TTC549 (cell line): Measurements from ENCODE around the gene ABCA2.

Source experiments
- FAIRE-seq: peaks from 2 replicates; lab custom pipeline; 2012; peaks lifted over from hg19 to GRCh38; lab: Jason Lieb, UNC

ABCA2 gene

DNA sequence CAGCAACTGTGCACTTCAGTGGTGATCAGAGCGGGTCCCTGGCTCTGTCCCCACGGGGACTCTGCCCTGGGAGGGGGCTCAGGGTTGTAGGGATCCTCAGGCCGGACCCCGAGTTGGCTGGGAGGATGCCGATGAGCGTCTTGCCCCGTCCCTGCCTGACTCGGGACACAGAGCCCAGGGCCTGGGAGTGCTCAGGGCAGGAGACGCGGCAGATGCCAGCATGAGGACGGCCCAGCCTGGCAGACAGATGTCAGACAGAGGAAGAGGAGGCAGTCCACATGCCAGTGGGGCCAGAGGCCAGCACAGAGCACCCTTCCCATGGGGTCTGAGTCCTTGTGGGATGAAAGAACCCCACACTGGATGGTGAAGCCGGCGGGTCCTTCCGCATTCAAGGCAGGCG, 64.7 kb downstream of the ABCA2 start:
- no peak for FAIRE-seq

DNA sequence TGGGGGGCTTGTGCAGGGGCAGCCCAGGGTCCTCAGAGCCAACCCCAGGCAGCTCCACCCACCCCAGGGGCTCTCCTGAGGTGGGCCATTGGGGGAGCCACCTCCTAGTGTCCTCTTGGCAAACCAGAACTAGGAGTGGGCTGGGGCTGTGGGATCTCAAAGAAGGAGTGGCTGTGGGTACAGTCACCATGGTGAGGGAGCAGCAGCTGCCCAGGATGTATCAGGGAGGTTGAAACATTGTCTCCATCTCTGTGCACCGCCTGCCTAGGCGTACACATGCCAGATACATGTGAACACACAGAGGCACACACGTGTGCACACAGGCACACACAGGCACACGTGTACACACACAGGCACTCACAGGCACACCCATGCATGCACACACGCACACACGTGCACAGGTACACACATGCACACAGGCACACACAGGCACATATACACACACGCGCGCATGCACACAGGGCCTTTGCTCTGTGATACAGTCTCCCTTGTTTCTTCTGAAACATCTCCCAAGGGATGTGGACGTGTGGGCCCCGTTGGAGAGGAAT, 65.3 kb downstream of the ABCA2 start:
- FAIRE-seq, result no peak

DNA sequence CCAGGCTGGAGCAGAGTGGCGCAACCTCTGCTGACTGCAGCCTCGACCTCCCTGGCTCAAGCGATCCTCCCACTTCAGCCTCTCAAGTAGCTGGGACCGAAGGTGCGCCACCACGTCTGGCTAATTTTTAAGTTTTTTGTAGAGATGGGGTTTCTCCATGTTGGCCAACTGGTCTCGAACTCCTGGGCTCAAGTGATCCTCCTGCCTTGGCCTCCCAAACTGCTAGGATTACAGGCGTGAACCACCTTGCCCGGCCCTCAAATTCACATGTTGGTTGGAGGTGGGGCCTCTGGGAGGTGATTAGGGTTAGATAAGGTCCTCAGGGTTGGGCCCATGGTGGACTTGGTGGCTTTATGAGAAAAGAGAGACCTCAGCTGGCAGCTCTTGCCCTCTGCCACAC, 65.9 kb downstream of the ABCA2 start:
- FAIRE-seq, result no peak

DNA sequence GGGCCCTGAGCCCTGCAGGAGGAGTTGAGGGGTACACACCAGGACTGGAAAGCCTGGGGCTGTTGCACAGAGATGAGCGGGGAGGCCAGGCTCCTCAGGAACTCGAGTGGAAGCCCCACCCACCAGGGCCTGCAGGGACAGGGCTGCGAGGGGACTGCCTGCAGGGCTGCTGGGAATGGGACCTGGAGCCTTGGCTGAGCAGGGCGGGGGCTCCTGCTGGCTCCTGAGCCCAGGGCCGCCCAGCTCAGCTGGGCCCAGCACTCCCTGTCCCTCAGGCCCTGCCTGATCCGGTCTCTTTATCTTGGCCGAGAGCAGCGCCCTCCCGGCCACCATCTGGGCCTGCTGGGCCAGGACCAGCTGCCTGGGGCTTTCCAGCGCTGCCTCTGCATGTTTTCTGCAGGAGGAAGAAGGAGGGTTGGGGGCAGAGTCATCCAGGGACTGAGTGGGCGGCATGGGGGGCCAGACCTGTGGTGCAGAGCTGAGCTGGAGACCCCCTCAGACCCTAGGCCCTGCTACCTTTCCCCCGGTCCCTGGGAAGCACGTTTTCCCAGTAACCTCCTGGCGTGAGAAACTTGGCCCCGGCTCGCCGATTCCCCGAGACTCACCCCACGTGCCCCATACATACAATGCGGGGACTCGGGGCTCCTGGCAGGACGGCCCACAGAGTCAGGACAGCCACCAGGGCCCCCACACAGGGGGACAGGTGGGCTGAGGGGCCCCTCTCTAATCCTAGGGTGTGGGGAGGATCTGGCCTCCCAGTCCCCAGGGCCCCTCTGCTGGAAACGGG, 66.6 kb downstream of the ABCA2 start:
- FAIRE-seq, result no peak

DNA sequence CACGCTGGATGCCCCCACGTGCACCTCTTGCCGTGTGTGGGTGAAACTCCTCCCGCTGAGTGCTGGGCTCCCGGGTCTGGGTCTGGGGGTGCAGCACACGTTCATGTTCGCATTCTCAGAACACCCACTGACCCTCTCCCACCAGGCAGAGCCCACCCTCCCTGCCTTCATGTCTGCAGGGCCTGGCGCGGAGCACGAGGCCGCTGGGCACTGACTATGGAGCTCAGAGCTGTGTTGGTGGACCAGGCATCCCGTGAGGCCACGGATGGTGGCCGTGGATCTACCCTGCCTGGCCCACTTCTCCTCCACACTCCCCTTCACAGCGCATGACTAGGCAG, 67.1 kb downstream of the ABCA2 start:
- no peak for FAIRE-seq

DNA sequence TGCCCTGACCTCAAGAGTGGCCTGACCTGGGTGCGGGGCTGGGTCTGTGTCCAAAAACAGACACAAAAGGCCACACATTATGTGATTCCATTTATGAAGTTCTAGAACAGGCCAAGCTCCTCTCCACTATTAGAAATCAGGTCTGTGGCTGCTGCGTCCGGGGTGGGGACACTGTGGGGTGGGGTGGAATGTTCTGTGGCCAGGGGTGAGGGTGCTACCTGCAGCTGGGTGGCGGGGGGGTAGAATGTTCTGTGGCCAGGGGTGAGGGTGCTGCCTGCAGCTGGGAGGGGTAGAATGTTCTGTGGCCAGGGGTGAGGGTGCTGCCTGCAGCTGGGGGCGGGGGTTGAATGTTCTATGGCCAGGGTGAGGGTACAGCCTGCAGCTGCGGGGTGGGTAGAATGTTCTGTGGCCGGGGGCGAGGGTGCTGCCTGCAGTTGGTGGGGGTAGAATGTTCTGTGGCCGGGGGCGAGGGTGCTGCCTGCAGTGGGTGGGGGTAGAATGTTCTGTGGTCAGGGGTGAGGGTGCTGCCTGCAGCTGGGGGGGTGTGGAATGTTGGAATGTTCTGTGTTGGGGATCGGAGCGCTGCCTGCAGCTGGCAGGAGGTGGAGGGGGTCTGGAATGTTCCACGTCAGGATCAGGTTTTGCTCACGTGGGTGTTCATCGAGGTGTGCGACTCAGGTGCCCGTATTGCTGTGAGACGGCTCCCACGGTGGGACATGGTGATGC, 67.7 kb downstream of the ABCA2 start:
- no peak for FAIRE-seq

DNA sequence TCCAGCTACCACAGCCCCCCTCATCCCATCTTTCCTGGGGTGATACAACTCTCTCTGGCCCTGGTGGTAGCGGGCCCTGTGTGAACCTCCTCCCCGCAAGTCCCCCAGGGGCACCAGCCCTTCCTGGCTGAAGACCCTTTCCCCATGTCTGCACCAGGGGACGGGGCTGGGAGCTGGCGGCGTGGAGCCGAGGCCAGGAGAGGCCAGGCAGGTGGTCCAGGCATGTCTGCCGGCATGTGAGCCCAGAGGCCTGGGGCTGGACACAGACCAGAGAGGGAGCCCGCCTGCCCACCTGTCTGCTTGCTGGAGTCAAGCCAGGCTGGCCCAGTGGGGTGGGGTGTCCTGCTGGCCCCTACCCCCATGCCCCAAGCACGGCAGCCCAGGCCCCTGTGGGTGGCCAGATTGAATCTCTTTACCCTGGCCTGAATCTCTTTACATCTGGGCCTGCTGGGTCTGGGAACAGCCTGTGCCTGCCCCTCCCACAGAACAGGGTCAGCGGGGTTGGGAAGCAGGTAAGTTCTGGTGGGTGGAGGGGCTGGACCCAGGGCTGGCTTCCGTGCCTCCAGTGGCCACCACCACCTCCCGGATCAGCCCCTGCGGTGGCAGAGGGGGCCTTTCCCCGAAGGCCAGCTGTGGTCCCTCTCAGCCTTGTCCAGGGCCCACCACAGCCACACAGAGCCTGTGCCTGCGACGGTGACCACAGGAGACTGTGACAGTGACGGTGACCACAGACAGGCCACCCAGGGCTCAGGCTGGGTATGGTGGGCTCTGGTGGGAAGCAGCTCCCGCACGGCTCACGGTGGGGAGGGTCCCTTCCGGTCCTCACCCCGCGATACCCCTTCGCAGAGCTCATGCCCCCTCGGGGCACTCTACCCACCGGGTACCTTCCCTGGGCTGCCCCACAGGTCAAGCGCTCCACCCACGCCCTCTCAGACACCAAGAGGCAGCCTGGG, 68.9 kb downstream of the ABCA2 start:
- no peak for FAIRE-seq

DNA sequence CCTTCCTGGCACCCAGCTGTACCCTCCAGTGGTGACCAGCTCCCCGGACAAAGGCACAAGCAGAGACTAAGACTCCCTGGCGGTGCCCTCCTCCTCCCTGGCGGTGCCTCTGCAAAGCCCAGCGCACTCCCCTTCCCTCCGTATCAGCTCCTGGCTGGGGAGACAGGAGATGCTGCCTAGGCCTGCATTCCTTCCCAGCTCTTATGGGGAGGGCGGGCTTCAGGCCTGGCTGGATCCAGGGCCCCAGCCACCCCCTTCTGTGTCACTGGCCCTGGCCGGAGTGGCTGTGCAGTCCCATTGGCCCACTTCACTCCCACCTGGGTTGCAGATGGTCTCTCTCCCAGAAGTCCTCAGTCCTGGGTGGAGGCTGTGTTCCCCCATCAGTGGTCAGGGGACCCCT, 69.6 kb downstream of the ABCA2 start:
- no peak for FAIRE-seq

DNA sequence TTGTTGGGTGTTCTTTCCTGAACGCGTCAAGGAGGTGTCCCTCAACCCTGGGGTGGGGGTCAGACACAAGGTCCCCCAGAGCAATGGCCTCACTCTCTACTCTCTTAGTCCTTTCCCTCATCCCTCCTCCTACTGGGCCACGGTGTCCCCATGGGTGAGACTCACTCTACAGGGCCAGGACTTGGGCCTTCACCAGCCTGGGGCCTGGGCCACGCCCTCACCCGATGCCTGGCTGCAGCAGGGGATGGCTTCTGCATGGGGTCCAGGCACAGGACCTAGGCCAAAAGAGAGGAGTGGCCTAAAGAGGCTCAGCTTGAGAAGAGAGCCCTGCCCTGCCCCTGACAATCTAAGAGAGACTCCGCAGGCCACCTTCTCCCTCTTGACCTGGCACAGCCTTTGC, 70.1 kb downstream of the ABCA2 start:
- FAIRE-seq, result no peak

DNA sequence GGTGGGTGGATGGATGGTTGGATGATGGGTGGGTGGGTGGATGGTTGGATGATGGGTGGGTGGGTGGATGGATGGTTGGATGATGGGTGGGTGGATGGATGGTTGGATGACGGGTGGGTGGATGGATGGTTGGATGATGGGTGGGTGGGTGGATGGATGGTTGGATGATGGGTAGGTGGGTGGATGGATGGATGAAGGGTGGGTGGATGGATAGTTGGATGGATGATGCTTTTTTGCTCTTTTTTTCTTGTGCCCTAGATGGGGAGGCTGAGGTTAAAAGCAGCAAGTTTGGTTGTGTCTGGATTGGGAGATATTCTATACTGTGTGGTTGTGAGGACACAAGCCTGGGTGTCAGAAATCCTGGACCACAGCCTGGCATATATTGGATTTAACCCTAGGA, 70.6 kb downstream of the ABCA2 start:
- no peak for FAIRE-seq
